HepG2 (cell line): ENCODE data around the gene FFAR4. TPM values are rescaled to one million over a fixed set of nuclear protein-coding genes. Genes with fewer than 3 reads are reported as not detected.

ENCODE experiments used
- ATAC-seq: fragments of 200-7000 bp; cut with Tn5 transposase; 3 replicates; pipeline ENCODE4 v1.9.1; 2020; ENCODE audit warnings: mild to moderate bottlenecking, moderate library complexity
- BruUV-seq: library from RNA; stranded (reverse); fragments of 400-500 nt; replicated peaks from 2 replicates; lab custom pipeline; 2021; lab: Mats Ljungman, UMichigan
- CTCF ChIA-PET: fragments of 300-600 bp; formaldehyde crosslinking; extraction: SDS; loops from one replicate; lab custom pipeline; 2021; ENCODE audit warnings: low total read pairs, inconsistent platforms, low intra/inter-chr PET ratio; lab: Yijun Ruan, JAX
- POLR2A ChIA-PET: fragments of 350-600 bp; sonication (Branson Sonifier 250); formaldehyde crosslinking; loops from one replicate; lab custom pipeline; 2020; ENCODE audit warnings: antibody characterized with exemption, inconsistent platforms; lab: Yijun Ruan, JAX
- DNase-seq: peaks from one replicate; pipeline ENCODE4 v3.0.0-alpha.2; 2015; ENCODE audit warnings: low spot score
- FAIRE-seq: peaks from 3 replicates; lab custom pipeline; 2011; peaks lifted over from hg19 to GRCh38; lab: Jason Lieb, UNC
- H2AFZ ChIP-seq: one replicate; pipeline ENCODE4 v1.6.1; 2011; ENCODE audit warnings: low read length, inconsistent platforms
- H3K27ac ChIP-seq: fragments of 300-600 bp; 3 replicates; pipeline ENCODE4 v1.8.0; 2011; ENCODE audit warnings: mixed run types, mild to moderate bottlenecking, mixed read lengths, low read length, inconsistent platforms; ENCODE audit not compliant: insufficient read depth; ENCODE audit errors: extremely low read length
- H3K27me3 ChIP-seq, 2 experiments: fragments of 200-600 bp in 1 of 2; 2 replicates in 1 of 2; 3 replicates in 1 of 2; pipeline versions ENCODE4 v1.6.0 to v1.8.0; 2011; ENCODE audit warnings: low read length in 2 of 2, mild to moderate bottlenecking in 2 of 2, moderate library complexity in 2 of 2, inconsistent platforms in 1 of 2; ENCODE audit not compliant: insufficient read depth in 2 of 2, control insufficient read depth in 1 of 2
- H3K36me3 ChIP-seq, 2 experiments: fragments of 200-600 bp in 1 of 2; replicated peaks in 1 of 2; 2 replicates in 1 of 2; 3 replicates in 1 of 2; pipeline versions ENCODE4 v1.5.1 to v1.8.0; 2011; ENCODE audit warnings: low read length in 2 of 2, inconsistent platforms in 1 of 2; ENCODE audit not compliant: insufficient read depth in 2 of 2, control insufficient read depth in 1 of 2
- H3K4me1 ChIP-seq: 2 replicates; pipeline ENCODE4 v1.5.1; 2012; ENCODE audit warnings: low read length, inconsistent platforms; ENCODE audit not compliant: insufficient read depth
- H3K4me2 ChIP-seq: 2 replicates; pipeline ENCODE4 v1.6.0; 2011; ENCODE audit warnings: low read depth, low read length, inconsistent platforms
- H3K4me3 ChIP-seq, 3 experiments: fragments of 200-600 bp in 1 of 3; sonication (generic), shearing (Covaris generic) in 1 of 3; replicated peaks in 1 of 3; 2 replicates each; pipeline ENCODE4 v1.5.1; 2011 to 2016; ENCODE audit warnings: low read length in 3 of 3, inconsistent platforms in 2 of 3, low read depth in 2 of 3, mild to moderate bottlenecking in 2 of 3, control low read depth in 1 of 3, mixed read lengths in 1 of 3; ENCODE audit not compliant: insufficient read depth in 1 of 3
- H3K79me2 ChIP-seq: one replicate; pipeline ENCODE4 v1.6.1; 2011; ENCODE audit warnings: low read length, inconsistent platforms; ENCODE audit not compliant: insufficient read depth
- H3K9ac ChIP-seq: 2 replicates; pipeline ENCODE4 v1.6.0; 2011; ENCODE audit warnings: mild to moderate bottlenecking, low read depth, low read length, inconsistent platforms; ENCODE audit not compliant: insufficient read depth
- H3K9me3 ChIP-seq: 2 replicates; pipeline ENCODE4 v1.5.1; 2012; ENCODE audit warnings: mild to moderate bottlenecking, low read length
- H4K20me1 ChIP-seq: 2 replicates; pipeline ENCODE4 v1.6.0; 2011; ENCODE audit warnings: inconsistent platforms, mild to moderate bottlenecking, low read length, moderate library complexity; ENCODE audit not compliant: insufficient read depth
- CTCF ChIP-seq: sonication (generic); formaldehyde crosslinking; IDR thresholded peaks from 2 replicates; pipeline ENCODE4 v1.5.0; 2020; ENCODE audit warnings: mild to moderate bottlenecking, missing genetic modification reagents, moderate library complexity
- FOSL2 ChIP-seq: sonication (generic); formaldehyde crosslinking; IDR thresholded peaks from 2 replicates; pipeline ENCODE4 v1.4.0; 2020; ENCODE audit warnings: missing genetic modification reagents
- HMGXB4 ChIP-seq, 2 experiments: sonication (generic) in 1 of 2; formaldehyde crosslinking in 1 of 2; IDR thresholded peaks; 2 replicates each; pipeline versions ENCODE4 v1.4.0 to v1.6.1; 2018 to 2020; ENCODE audit warnings: missing genetic modification reagents in 2 of 2, borderline replicate concordance in 1 of 2, low read depth in 1 of 2, mild to moderate bottlenecking in 1 of 2, missing biosample characterization in 1 of 2
- KDM1A ChIP-seq: IDR thresholded peaks from 2 replicates; pipeline ENCODE4 v1.6.1; 2016; ENCODE audit warnings: missing compliant biosample characterization
- KDM2A ChIP-seq: sonication (generic); formaldehyde crosslinking; IDR thresholded peaks from 2 replicates; pipeline ENCODE4 v1.4.0; 2020; ENCODE audit warnings: low read depth, missing genetic modification reagents, borderline replicate concordance
- MTERF4 ChIP-seq: sonication (generic); formaldehyde crosslinking; IDR thresholded peaks from 2 replicates; pipeline ENCODE4 v1.8.0; 2023; ENCODE audit warnings: mild to moderate bottlenecking, missing genetic modification reagents
- RAD21 ChIP-seq: fragments of 450-650 bp; formaldehyde crosslinking; IDR thresholded peaks from 2 replicates; pipeline ENCODE4 v1.5.0; 2020; ENCODE audit warnings: mild to moderate bottlenecking
- RBAK ChIP-seq: sonication (generic); formaldehyde crosslinking; IDR thresholded peaks from 2 replicates; pipeline ENCODE4 v1.5.1; 2020; ENCODE audit warnings: mild to moderate bottlenecking, missing genetic modification reagents
- RFX5 ChIP-seq: IDR thresholded peaks from 2 replicates; pipeline ENCODE4 v1.6.1; 2011; ENCODE audit warnings: low read depth, low read length, improper control_type of control experiment
- SALL1 ChIP-seq: sonication (generic); formaldehyde crosslinking; IDR thresholded peaks from 2 replicates; pipeline ENCODE4 v1.8.0; 2022; ENCODE audit warnings: mild to moderate bottlenecking, missing genetic modification reagents
- SMC3 ChIP-seq: IDR thresholded peaks from 2 replicates; pipeline ENCODE4 v1.6.1; 2011; ENCODE audit warnings: low read length, improper control_type of control experiment
- STAG1 ChIP-seq: sonication (generic); formaldehyde crosslinking; IDR thresholded peaks from 2 replicates; pipeline ENCODE4 v1.4.0; 2020; ENCODE audit warnings: missing genetic modification reagents
- XRCC5 ChIP-seq: fragments of 200-400 bp; formaldehyde crosslinking; optimal IDR thresholded peaks from 2 replicates; pipeline ENCODE3; 2017; ENCODE audit warnings: mild to moderate bottlenecking, low read length
- ZFX ChIP-seq: sonication (generic); formaldehyde crosslinking; IDR thresholded peaks from 2 replicates; pipeline ENCODE4 v1.4.0; 2020; ENCODE audit warnings: mild to moderate bottlenecking, low read depth, missing genetic modification reagents, moderate library complexity
- ZNF136 ChIP-seq: sonication (generic); formaldehyde crosslinking; IDR thresholded peaks from 2 replicates; pipeline ENCODE4 v1.8.1; 2022; ENCODE audit warnings: low read depth, mild to moderate bottlenecking, moderate library complexity, missing genetic modification reagents
- ZNF569 ChIP-seq: sonication (generic); formaldehyde crosslinking; IDR thresholded peaks from 2 replicates; pipeline ENCODE4 v1.5.0; 2020; ENCODE audit warnings: mild to moderate bottlenecking, missing genetic modification reagents, moderate library complexity, borderline replicate concordance
- ZNF644 ChIP-seq: IDR thresholded peaks from 2 replicates; pipeline ENCODE4 v1.6.1; 2016; ENCODE audit warnings: low read depth
- ZNF780A ChIP-seq: sonication (generic); formaldehyde crosslinking; IDR thresholded peaks from 2 replicates; pipeline ENCODE4 v1.8.0; 2022; ENCODE audit warnings: mild to moderate bottlenecking, missing genetic modification reagents, moderate library complexity
- ZSCAN22 ChIP-seq: sonication (generic); formaldehyde crosslinking; IDR thresholded peaks from 2 replicates; pipeline ENCODE4 v1.4.0; 2020; ENCODE audit warnings: mild to moderate bottlenecking, missing genetic modification reagents
- WGBS: methylation state at CpG from one replicate; pipeline ENCODE4 v1.1.6; 2017; ENCODE audit warnings: low lambda C conversion rate; 5-methylcytosine and 5-hydroxymethylcytosine counted together
- in situ Hi-C: cut with HindIII; loops from 2 replicates; pipeline ENCODE4 v1.10.0; 2017; ENCODE audit warnings: low pct_unique_long_range_greater_than_20kb; ENCODE audit not compliant: extremely low pct_ligation_motif_present
- intact Hi-C: fragments of 100-400 bp; cut with micrococcal nuclease; formaldehyde crosslinking; loops from one replicate; pipeline ENCODE4 v1.10.0; 2022; ENCODE audit not compliant: unreplicated experiment
- polyA plus RNA-seq, 8 experiments: library from polyadenylated mRNA; depleted of rRNA in 3 of 8; stranded (reverse) in 7 of 8; unstranded in 1 of 8; fragments of >200 nt; fragmentation: Illumina TruSeq in 4 of 8; extraction: Trizol in 4 of 8; gene quantifications; 2 replicates each; pipeline versions ENCODE4 v1.2.1 to v1.2.3, GENCODE V29; 2011 to 2016; ENCODE audit warnings: low read depth in 4 of 8, missing spikeins in 1 of 8, mixed read lengths in 1 of 8; ENCODE audit not compliant: insufficient read depth in 1 of 8
- total RNA-seq, 5 experiments: library from RNA; depleted of rRNA; stranded (reverse); fragments of >200 nt; fragmentation: Illumina TruSeq; extraction: Trizol; gene quantifications; 2 replicates each; pipeline ENCODE4 v1.2.3, GENCODE V29; 2016; ENCODE audit warnings: low read depth in 1 of 5

The FFAR4 gene
- total and polyA plus RNA-seq, 2 of the 13 experiments (the other 11 are each of a cell fraction or from before 2014, with no cell fraction given), result 0.09 TPM; not detected in 1

GRCh38 chr10:93554760-93555432 lies 11.6 kb upstream of the FFAR4 start:
- H4K20me1 ChIP-seq, result no peaks in the 10 kb centered on the region
- DNase-seq (peak; percentile 68), ATAC-seq (peak; percentile 95), FAIRE-seq (peak; percentile 85)
- in situ Hi-C loops (loop anchor here (5.0 kb wide), 1 partner anchor 127 kb away; no protein-coding TSS in a partner anchor), intact Hi-C loops (loop anchor here (1.0 to 10.0 kb wide), 2 partner anchors 125 to 260 kb away; no protein-coding TSS in a partner anchor)
- WGBS, result 27% methylated on average over 13 of the region's 14 CpGs
- CTCF ChIA-PET, result interaction anchor here (1.3 to 3.4 kb wide), 3 partner anchors 124 to 261 kb away, joined by 4 to 42 read pairs (median 5); no protein-coding TSS in a partner anchor
- no TSS peak for BruUV-seq
- H3K9ac ChIP-seq, result no peak overlapping the region
- H3K36me3 ChIP-seq, result no peaks in the 10 kb centered on the region
- H2AFZ ChIP-seq, result no peak overlapping the region
- no peaks in the 10 kb centered on the region for H3K79me2 ChIP-seq
- H3K27ac ChIP-seq, result no peak overlapping the region
- no peak overlapping the region; a peak in 1 of 6 replicates for H3K4me3 ChIP-seq
- H3K9me3 ChIP-seq, result no peaks in the 10 kb centered on the region
- peak overlapping the region; percentile 41 for H3K4me2 ChIP-seq
- peaks cover 0 to 4% of the 10 kb centered on the region in 2 experiments; a peak in 1 of 5 replicates for H3K27me3 ChIP-seq
- POLR2A ChIA-PET, result interaction anchor here (1.3 to 1.9 kb wide), 3 partner anchors 36 to 147 kb away, joined by 4 to 11 read pairs (median 7); partner anchors contain the start of gene FRA10AC1
- peaks cover 37% of the 10 kb centered on the region for H3K4me1 ChIP-seq
- TF ChIP-seq MTERF4 (peak; percentile 62; the same call in 1 of the 2 replicates), KDM1A (CRISPR knock-in tag) (no peak), ZFX (peak; percentile 38; the same call in 1 of the 2 replicates), KDM2A (CRISPR knock-in tag) (peak; percentile 21; the same call in 1 of the 2 replicates), STAG1 (peak; percentile 74), RAD21 (CRISPR knock-in tag) (peak; percentile 77), RBAK (CRISPR knock-in tag) (no peak), SMC3 (peak; percentile 95), ZNF644 (0 out of 2 replicates have a peak, but pooled peaks have one; percentile 26), FOSL2 (CRISPR knock-in tag) (0 out of 2 replicates have a peak, but pooled peaks have one; percentile 9), ZNF569 (CRISPR knock-in tag) (no peak), XRCC5 (peak; percentile 64), SALL1 (CRISPR knock-in tag) (peak; percentile 19; the same call in 1 of the 2 replicates), ZNF136 (CRISPR knock-in tag) (no peak), ZNF780A (CRISPR knock-in tag) (no peak), RFX5 (peak; percentile 5; the same call in 1 of the 2 replicates), HMGXB4 (CRISPR knock-in tag; IDR thresholded peaks at IDR 0.05; ENCODE audit: borderline replicate concordance in 1 of 2, low read depth in 1 of 2) (peak in 1 of 2 experiments; percentile 65; a peak in 1 of 4 replicates), CTCF (CRISPR knock-in tag) (peak; percentile 88), ZSCAN22 (CRISPR knock-in tag) (peak; percentile 61; the same call in 1 of the 2 replicates)
